ENCODE results near the gene ZNRF3.

DNA sequence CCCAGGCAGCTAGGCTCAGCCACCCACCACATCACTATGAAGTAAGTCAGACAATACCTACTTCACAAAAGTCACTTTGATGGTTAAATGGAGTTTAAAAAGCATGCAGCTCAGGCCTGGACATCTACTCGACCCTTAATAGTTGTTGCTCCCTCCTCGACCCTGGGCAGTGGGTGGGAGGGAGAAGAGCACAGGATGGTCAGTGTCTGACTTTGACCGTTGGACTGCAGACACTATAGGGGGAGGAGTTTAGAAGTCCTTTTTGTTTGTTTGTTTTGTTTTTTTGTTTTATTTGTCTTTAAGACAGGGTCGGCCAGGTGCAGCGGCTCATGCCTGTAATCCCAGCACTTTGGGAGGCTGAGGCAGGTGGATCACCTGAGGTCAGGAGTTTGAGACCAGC, 44.4 kb upstream of the ZNRF3 start:
- TF ChIP-seq, protein P1, sequence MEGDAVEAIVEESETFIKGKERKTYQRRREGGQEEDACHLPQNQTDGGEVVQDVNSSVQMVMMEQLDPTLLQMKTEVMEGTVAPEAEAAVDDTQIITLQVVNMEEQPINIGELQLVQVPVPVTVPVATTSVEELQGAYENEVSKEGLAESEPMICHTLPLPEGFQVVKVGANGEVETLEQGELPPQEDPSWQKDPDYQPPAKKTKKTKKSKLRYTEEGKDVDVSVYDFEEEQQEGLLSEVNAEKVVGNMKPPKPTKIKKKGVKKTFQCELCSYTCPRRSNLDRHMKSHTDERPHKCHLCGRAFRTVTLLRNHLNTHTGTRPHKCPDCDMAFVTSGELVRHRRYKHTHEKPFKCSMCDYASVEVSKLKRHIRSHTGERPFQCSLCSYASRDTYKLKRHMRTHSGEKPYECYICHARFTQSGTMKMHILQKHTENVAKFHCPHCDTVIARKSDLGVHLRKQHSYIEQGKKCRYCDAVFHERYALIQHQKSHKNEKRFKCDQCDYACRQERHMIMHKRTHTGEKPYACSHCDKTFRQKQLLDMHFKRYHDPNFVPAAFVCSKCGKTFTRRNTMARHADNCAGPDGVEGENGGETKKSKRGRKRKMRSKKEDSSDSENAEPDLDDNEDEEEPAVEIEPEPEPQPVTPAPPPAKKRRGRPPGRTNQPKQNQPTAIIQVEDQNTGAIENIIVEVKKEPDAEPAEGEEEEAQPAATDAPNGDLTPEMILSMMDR (IDR thresholded peaks at IDR 0.05) = no peak
- no peak for TF ChIP-seq POLR2A (IDR thresholded peaks at IDR 0.05)

Data from uterus (tissue), 2 donors.